IMR-90 (cell line): ENCODE data around the gene MAN1A2. TPM values are rescaled to one million over a fixed set of nuclear protein-coding genes. Genes with fewer than 3 reads are reported as not detected.

ENCODE experiments used
- ATAC-seq: fragments of 200-7000 bp; cut with Tn5 transposase; 2 replicates; pipeline ENCODE4 v1.9.1; 2020; ENCODE audit warnings: low read depth, mild to moderate bottlenecking, moderate library complexity
- BruUV-seq: library from RNA; stranded (reverse); fragments of 400-500 nt; replicated peaks from 2 replicates; lab custom pipeline; 2021; lab: Mats Ljungman, UMichigan
- CTCF ChIA-PET: fragments of 300-600 bp; formaldehyde crosslinking; extraction: SDS; loops from one replicate; lab custom pipeline; 2021; ENCODE audit warnings: antibody characterized with exemption; lab: Yijun Ruan, JAX
- POLR2A ChIA-PET: fragments of 300-600 bp; sonication (Branson Sonifier 250); formaldehyde crosslinking; loops from one replicate; lab custom pipeline; 2022; ENCODE audit warnings: antibody characterized with exemption; ENCODE audit not compliant: unreplicated experiment; lab: Charles Lee
- DNase-seq: peaks from one replicate; pipeline ENCODE4 v3.0.0; 2013
- H2AFZ ChIP-seq: replicated peaks from 2 replicates; pipeline ENCODE3; 2013; ENCODE audit warnings: low read length, mild to moderate bottlenecking; ENCODE audit not compliant: poor library complexity
- H2AK5ac ChIP-seq: 2 replicates; pipeline ENCODE4 v1.6.1; 2013; ENCODE audit warnings: low read depth, low read length, inconsistent platforms
- H2AK9ac ChIP-seq: replicated peaks from 2 replicates; pipeline ENCODE3; 2013; ENCODE audit warnings: mild to moderate bottlenecking, low read depth, low read length, moderate library complexity; ENCODE audit not compliant: poor library complexity
- H2BK120ac ChIP-seq: 2 replicates; pipeline ENCODE4 v1.6.1; 2013; ENCODE audit warnings: low read depth, low read length, inconsistent platforms
- H2BK15ac ChIP-seq: 3 replicates; pipeline ENCODE4 v1.6.1; 2013; ENCODE audit warnings: low read depth, low read length, inconsistent platforms
- H2BK20ac ChIP-seq: 2 replicates; pipeline ENCODE4 v1.6.1; 2013; ENCODE audit warnings: low read depth, mild to moderate bottlenecking, inconsistent platforms, low read length, moderate library complexity
- H2BK5ac ChIP-seq: 2 replicates; pipeline ENCODE4 v1.6.1; 2013; ENCODE audit warnings: mild to moderate bottlenecking, low read depth, low read length, inconsistent platforms; ENCODE audit not compliant: poor library complexity, severe bottlenecking
- H3K14ac ChIP-seq: replicated peaks from 2 replicates; pipeline ENCODE4 v1.6.1; 2013; ENCODE audit warnings: low read depth, low read length, inconsistent platforms
- H3K18ac ChIP-seq: 2 replicates; pipeline ENCODE4 v1.6.1; 2013; ENCODE audit warnings: low read depth, low read length, control low read depth
- H3K23ac ChIP-seq: 2 replicates; pipeline ENCODE4 v1.6.1; 2013; ENCODE audit warnings: low read depth, low read length, inconsistent platforms
- H3K27ac ChIP-seq: 2 replicates; pipeline ENCODE4 v1.5.1; 2013; ENCODE audit warnings: mild to moderate bottlenecking, control low read depth, low read length; ENCODE audit not compliant: insufficient read depth
- H3K27me3 ChIP-seq: 2 replicates; pipeline ENCODE4 v1.6.1; 2013; ENCODE audit warnings: low read length; ENCODE audit not compliant: control insufficient read depth, insufficient read depth
- H3K36me3 ChIP-seq: 2 replicates; pipeline ENCODE4 v1.6.1; 2013; ENCODE audit warnings: low read length, mixed read lengths; ENCODE audit not compliant: control insufficient read depth, insufficient read depth
- H3K4ac ChIP-seq: 2 replicates; pipeline ENCODE4 v1.6.1; 2013; ENCODE audit warnings: low read depth, low read length, inconsistent platforms
- H3K4me1 ChIP-seq: 2 replicates; pipeline ENCODE4 v1.6.1; 2013; ENCODE audit warnings: low read length, mixed read lengths; ENCODE audit not compliant: control insufficient read depth, insufficient read depth
- H3K4me2 ChIP-seq: 2 replicates; pipeline ENCODE4 v1.6.1; 2013; ENCODE audit warnings: low read depth, mild to moderate bottlenecking, control low read depth, low read length, moderate library complexity
- H3K4me3 ChIP-seq: 2 replicates; pipeline ENCODE4 v1.5.1; 2013; ENCODE audit warnings: low read depth, mild to moderate bottlenecking, control low read depth, low read length, moderate library complexity; ENCODE audit not compliant: insufficient read depth
- H3K56ac ChIP-seq: 2 replicates; pipeline ENCODE4 v1.6.1; 2013; ENCODE audit warnings: low read length, inconsistent platforms; ENCODE audit not compliant: insufficient read depth; ENCODE audit errors: extremely low read depth
- H3K79me1 ChIP-seq, 2 experiments: 2 replicates each; pipeline ENCODE4 v1.6.1; 2013; ENCODE audit warnings: low read length in 2 of 2, inconsistent platforms in 1 of 2, low read depth in 1 of 2
- H3K9ac ChIP-seq: 2 replicates; pipeline ENCODE4 v1.6.1; 2013; ENCODE audit warnings: low read depth, low read length, control low read depth
- H3K9me1 ChIP-seq: 2 replicates; pipeline ENCODE4 v1.6.1; 2013; ENCODE audit warnings: low read length, inconsistent platforms; ENCODE audit not compliant: insufficient read depth
- H3K9me3 ChIP-seq: 2 replicates; pipeline ENCODE4 v1.6.1; 2013; ENCODE audit warnings: low read length; ENCODE audit not compliant: control insufficient read depth, insufficient read depth
- H4K20me1 ChIP-seq: 2 replicates; pipeline ENCODE4 v1.6.1; 2013; ENCODE audit warnings: low read length, inconsistent platforms; ENCODE audit not compliant: insufficient read depth
- H4K5ac ChIP-seq: 2 replicates; pipeline ENCODE4 v1.6.1; 2013; ENCODE audit warnings: mild to moderate bottlenecking, low read depth, low read length, control low read depth
- H4K8ac ChIP-seq, 2 experiments: 2 replicates each; pipeline ENCODE4 v1.6.1; 2013; ENCODE audit warnings: low read depth in 2 of 2, low read length in 2 of 2, control low read depth in 1 of 2, inconsistent platforms in 1 of 2
- H4K91ac ChIP-seq: 2 replicates; pipeline ENCODE4 v1.6.1; 2013; ENCODE audit warnings: low read depth, low read length, inconsistent platforms; ENCODE audit not compliant: insufficient read depth
- BHLHE40 ChIP-seq: fragments of 150-350 bp; IDR thresholded peaks from 2 replicates; pipeline ENCODE4 v1.6.1; 2016; ENCODE audit warnings: mild to moderate bottlenecking, low read depth, low read length
- CEBPB ChIP-seq: IDR thresholded peaks from 2 replicates; pipeline ENCODE4 v1.6.1; 2012; ENCODE audit warnings: low read depth, low read length, improper control_type of control experiment
- CHD1 ChIP-seq: IDR thresholded peaks from 2 replicates; pipeline ENCODE4 v1.6.1; 2012; ENCODE audit warnings: low read depth, low read length, improper control_type of control experiment
- MAFK ChIP-seq: IDR thresholded peaks from 2 replicates; pipeline ENCODE4 v1.6.1; 2012; ENCODE audit warnings: low read depth, low read length, improper control_type of control experiment
- MAZ ChIP-seq: IDR thresholded peaks from 2 replicates; pipeline ENCODE4 v1.6.1; 2012; ENCODE audit warnings: low read depth, mild to moderate bottlenecking, low read length, improper control_type of control experiment, moderate library complexity, borderline replicate concordance
- MXI1 ChIP-seq: IDR thresholded peaks from 2 replicates; pipeline ENCODE4 v1.6.1; 2012; ENCODE audit warnings: low read depth, mild to moderate bottlenecking, low read length, moderate library complexity, borderline replicate concordance
- POLR2A ChIP-seq: IDR thresholded peaks from 2 replicates; pipeline ENCODE4 v1.6.1; 2012; ENCODE audit warnings: mild to moderate bottlenecking, low read depth, low read length
- RAD21 ChIP-seq: IDR thresholded peaks from 2 replicates; pipeline ENCODE4 v1.6.1; 2012; ENCODE audit warnings: low read length, improper control_type of control experiment
- RCOR1 ChIP-seq: IDR thresholded peaks from 2 replicates; pipeline ENCODE4 v1.6.1; 2012; ENCODE audit warnings: mild to moderate bottlenecking, low read length, improper control_type of control experiment; ENCODE audit not compliant: insufficient replicate concordance
- RFX5 ChIP-seq: IDR thresholded peaks from 2 replicates; pipeline ENCODE4 v1.8.0; 2012; ENCODE audit warnings: low read depth, mild to moderate bottlenecking, low read length, moderate library complexity
- WGBS, 2 experiments: methylation state at CpG; one replicate each; pipeline versions ENCODE4 v1.1.5 to v1.1.7; 2013; ENCODE audit warnings: missing lambda C conversion rate in 2 of 2; ENCODE audit not compliant: insufficient read length in 1 of 2; ENCODE audit errors: extremely low coverage in 2 of 2; 5-methylcytosine and 5-hydroxymethylcytosine counted together
- dilution Hi-C: fragments of 300-500 bp; cut with HindIII; formaldehyde crosslinking; loops from one replicate; pipeline ENCODE4 v1.14.3; 2018; ENCODE audit warnings: low sequenced_read_pairs; ENCODE audit not compliant: unreplicated experiment
- in situ Hi-C: fragments of 300-500 bp; cut with MboI; formaldehyde crosslinking; loops from 3 replicates; pipeline ENCODE4 v1.14.3; 2019; ENCODE audit warnings: low sequenced_read_pairs, inconsistent platforms, mixed read lengths
- intact Hi-C: fragments of 100-400 bp; cut with micrococcal nuclease; formaldehyde crosslinking; loops from 2 replicates; pipeline ENCODE4 v1.10.0; 2022
- polyA plus RNA-seq, 3 experiments: library from polyadenylated mRNA; depleted of rRNA; stranded (reverse); fragments of >200 nt; gene quantifications; 2 replicates each; pipeline ENCODE4 v1.2.3, GENCODE V29; 2012; ENCODE audit warnings: low replicate concordance in 1 of 3
- total RNA-seq: library from RNA; depleted of rRNA; stranded (reverse); fragments of >200 nt; gene quantifications from 2 replicates; pipeline ENCODE4 v1.2.3, GENCODE V29; 2012
- TF ChIP-seq, protein P1 (sequence below): fragments of 150-350 bp; IDR thresholded peaks from 2 replicates; pipeline ENCODE4 v1.6.1; 2016; ENCODE audit warnings: low read depth, mild to moderate bottlenecking, low read length, moderate library complexity, borderline replicate concordance
- TF ChIP-seq, protein P2 (sequence below): conservative IDR thresholded peaks from 2 replicates; pipeline ENCODE4 v1.5.1; 2012; ENCODE audit warnings: mild to moderate bottlenecking, low read depth, low read length, improper control_type of control experiment
- TF ChIP-seq, protein P3 (sequence below): fragments of 150-350 bp; IDR thresholded peaks from 2 replicates; pipeline ENCODE4 v1.6.1; 2017; ENCODE audit warnings: mild to moderate bottlenecking, antibody characterized with exemption, low read length, low read depth

The MAN1A2 gene
- total and polyA plus RNA-seq, 2 of the 4 experiments (the other 2 are of a cell fraction) = 12.4 to 29.4 TPM

DNA sequence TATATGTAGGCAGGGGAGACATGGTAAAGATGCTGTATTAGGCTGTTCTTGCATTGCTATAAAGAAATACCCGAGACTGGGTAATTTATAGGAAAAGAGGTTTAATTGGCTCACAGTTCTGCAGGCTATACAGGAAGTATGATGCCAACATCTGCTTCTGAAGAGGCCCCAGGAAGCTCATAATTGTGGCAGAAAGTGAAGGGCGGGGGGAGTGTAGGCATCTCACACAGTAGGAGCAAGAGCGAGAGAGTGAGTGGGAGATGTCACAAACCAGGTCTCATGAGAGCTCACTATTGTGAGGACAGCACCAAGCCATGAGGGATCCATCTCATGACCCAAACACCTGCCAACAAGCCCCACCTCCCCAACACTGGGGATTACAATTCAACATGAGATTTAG is 21.1 kb downstream of the MAN1A2 start:
- Histone ChIP-seq H4K5ac (no peak overlapping the region), H3K79me1 (peaks cover 25 to 47% of the 10 kb centered on the region in 2 experiments), H2BK5ac (no peak overlapping the region), H2AK9ac (no peak overlapping the region), H3K9me3 (0 out of 2 replicates have a peak, but pooled peaks cover 2% of the 10 kb centered on the region), H3K4me3 (no peak overlapping the region), H3K4me2 (no peak overlapping the region), H3K14ac (no peak overlapping the region), H4K20me1 (peaks cover 40% of the 10 kb centered on the region), H2BK20ac (no peak overlapping the region), H3K56ac (no peak overlapping the region), H3K27me3 (no peaks in the 10 kb centered on the region), H3K9me1 (no peaks in the 10 kb centered on the region; the same call in 1 of the 2 replicates), H3K23ac (no peak overlapping the region), H3K18ac (no peak overlapping the region), H2BK120ac (no peak overlapping the region), H2AK5ac (no peak overlapping the region), H3K27ac (no peak overlapping the region), H3K4me1 (no peaks in the 10 kb centered on the region), H3K36me3 (no peaks in the 10 kb centered on the region), H3K9ac (no peak overlapping the region), H2BK15ac (no peak overlapping the region), H3K4ac (no peak overlapping the region), H4K8ac (no peak overlapping the region), H2AFZ (no peak overlapping the region), H4K91ac (no peak overlapping the region)
- no TSS peak for BruUV-seq
- CTCF ChIA-PET = no interaction called here
- in situ Hi-C loops = no loop called here
- POLR2A ChIA-PET = no interaction called here
- no peak for TF ChIP-seq POLR2A
- TF ChIP-seq RCOR1 = no peak
- no peak for TF ChIP-seq BHLHE40
- TF ChIP-seq, protein P1, sequence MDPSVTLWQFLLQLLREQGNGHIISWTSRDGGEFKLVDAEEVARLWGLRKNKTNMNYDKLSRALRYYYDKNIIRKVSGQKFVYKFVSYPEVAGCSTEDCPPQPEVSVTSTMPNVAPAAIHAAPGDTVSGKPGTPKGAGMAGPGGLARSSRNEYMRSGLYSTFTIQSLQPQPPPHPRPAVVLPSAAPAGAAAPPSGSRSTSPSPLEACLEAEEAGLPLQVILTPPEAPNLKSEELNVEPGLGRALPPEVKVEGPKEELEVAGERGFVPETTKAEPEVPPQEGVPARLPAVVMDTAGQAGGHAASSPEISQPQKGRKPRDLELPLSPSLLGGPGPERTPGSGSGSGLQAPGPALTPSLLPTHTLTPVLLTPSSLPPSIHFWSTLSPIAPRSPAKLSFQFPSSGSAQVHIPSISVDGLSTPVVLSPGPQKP = no peak
- no peak for TF ChIP-seq CHD1
- no peak for TF ChIP-seq MAFK
- no peak for TF ChIP-seq MXI1
- TF ChIP-seq, protein P2, sequence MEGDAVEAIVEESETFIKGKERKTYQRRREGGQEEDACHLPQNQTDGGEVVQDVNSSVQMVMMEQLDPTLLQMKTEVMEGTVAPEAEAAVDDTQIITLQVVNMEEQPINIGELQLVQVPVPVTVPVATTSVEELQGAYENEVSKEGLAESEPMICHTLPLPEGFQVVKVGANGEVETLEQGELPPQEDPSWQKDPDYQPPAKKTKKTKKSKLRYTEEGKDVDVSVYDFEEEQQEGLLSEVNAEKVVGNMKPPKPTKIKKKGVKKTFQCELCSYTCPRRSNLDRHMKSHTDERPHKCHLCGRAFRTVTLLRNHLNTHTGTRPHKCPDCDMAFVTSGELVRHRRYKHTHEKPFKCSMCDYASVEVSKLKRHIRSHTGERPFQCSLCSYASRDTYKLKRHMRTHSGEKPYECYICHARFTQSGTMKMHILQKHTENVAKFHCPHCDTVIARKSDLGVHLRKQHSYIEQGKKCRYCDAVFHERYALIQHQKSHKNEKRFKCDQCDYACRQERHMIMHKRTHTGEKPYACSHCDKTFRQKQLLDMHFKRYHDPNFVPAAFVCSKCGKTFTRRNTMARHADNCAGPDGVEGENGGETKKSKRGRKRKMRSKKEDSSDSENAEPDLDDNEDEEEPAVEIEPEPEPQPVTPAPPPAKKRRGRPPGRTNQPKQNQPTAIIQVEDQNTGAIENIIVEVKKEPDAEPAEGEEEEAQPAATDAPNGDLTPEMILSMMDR = no peak
- no peak for TF ChIP-seq MAZ
- TF ChIP-seq, protein P3, sequence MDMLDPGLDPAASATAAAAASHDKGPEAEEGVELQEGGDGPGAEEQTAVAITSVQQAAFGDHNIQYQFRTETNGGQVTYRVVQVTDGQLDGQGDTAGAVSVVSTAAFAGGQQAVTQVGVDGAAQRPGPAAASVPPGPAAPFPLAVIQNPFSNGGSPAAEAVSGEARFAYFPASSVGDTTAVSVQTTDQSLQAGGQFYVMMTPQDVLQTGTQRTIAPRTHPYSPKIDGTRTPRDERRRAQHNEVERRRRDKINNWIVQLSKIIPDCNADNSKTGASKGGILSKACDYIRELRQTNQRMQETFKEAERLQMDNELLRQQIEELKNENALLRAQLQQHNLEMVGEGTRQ = no peak
- TF ChIP-seq RAD21 = no peak
- TF ChIP-seq RFX5 = no peak
- TF ChIP-seq CEBPB = no peak
- no peak for ATAC-seq
- no CpG with 5 or more reads among the region's 3 CpGs for WGBS, 2 experiments
- dilution Hi-C loops = no loop called here
- intact Hi-C loops = no loop called here
- DNase-seq = no peak
